Measurements from ENCODE around the gene RBM22.

Gene RBM22

DNA sequence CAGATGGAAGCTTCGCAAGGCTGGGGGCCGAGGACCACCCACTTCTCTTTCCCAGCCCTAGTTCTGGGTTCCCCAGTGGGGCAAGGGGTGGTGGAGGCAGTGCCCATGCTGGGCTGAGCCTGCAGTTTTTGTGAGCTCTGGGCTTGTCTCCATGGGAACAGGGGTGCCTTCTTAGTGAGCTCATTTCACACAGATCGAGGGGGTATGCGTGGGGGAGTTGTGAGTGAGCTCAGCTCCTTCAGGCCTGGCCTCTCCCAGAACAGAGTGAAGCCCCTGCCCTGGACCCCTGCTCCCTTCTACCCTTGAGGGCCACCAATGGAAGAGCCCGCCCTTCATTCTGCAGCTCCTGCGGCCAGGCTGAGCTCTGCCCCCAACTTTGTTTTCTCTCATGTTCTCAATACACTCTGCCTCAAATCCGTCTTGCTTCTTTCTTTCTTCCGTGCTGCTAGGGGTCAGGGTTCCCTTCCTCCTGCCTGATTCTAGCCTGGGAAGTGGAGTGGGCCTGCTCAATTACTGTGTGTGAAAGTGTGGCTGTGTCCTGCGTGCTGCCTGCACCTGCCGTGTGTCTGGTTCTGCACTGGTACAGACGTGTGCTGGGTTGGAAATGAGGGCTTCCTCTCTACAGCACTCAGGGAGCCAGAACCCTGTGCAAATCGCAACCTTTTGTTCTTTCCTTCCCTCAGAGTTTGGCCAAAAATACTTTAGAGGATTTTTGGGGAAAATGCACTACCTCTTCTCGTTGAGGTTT lies 48.8 kb downstream of the RBM22 start:
- no peak for DNase-seq

DNA sequence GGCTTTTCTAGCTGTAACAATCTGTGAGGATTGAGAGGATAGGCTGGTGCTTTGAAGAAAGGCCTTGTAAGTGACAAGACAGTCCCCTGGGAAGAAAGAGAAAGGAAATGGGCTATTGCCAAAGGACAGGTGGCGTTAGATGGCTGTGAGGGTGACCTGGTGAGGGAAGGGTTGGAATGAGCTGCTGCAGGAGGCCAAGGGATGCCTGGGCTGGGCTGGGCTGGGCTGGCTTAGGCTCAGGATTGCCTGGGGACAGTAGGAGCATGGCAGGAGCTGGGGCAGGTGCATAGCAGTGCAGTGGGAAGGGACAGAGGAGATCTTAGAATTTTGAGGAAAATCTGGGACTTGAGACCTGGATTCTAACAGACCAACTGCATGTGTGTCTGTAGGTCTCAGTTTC lies 49.5 kb downstream of the RBM22 start:
- no peak for DNase-seq

DNA sequence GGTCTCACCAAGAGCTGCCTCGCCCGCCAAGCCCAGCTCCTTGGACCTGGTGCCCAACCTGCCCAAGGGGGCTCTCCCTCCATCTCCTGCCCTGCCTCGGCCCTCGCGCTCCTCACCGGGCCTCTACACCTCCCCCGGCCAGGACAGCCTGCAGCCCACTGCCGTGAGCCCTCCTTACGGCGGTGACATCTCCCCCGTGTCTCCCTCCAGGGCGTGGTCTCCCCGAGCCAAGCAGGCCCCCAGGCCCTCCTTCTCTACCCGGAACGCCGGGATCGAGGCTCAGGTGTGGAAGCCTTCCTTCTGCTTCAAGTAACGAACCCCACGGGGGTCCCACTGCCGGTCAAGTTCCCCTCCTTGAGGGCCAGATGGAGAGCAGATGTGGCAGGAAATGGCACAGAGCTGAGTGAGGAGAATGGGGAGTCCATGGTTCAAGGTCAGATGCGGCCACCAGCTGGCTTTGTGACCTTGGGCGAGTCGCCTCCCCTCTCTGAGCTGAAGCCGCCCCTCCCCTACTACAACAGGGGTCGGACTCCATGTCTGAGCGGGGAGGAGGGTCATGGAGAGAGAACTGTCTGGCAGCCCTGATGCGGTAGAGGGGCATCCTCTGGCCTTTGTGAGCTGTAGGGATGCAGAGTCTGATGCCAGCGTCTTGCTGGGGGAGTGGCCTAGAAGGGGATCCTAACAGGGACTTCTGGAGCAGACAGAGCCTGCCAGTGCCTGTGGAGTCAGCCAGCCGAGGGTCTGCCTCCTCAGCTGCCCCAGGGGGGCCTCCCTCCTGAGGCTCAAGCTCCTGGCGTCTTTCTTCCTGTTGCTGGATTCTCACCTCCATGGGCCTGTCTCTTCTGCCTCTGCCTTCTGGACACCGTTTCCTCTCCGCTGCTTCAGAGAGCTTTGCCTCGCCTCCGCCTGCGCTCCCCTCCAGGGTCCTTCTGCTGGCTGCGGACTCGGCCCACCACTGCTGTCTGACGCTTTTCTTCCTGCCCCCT lies 50.5 kb downstream of the RBM22 start:
- no peak for DNase-seq

DNA sequence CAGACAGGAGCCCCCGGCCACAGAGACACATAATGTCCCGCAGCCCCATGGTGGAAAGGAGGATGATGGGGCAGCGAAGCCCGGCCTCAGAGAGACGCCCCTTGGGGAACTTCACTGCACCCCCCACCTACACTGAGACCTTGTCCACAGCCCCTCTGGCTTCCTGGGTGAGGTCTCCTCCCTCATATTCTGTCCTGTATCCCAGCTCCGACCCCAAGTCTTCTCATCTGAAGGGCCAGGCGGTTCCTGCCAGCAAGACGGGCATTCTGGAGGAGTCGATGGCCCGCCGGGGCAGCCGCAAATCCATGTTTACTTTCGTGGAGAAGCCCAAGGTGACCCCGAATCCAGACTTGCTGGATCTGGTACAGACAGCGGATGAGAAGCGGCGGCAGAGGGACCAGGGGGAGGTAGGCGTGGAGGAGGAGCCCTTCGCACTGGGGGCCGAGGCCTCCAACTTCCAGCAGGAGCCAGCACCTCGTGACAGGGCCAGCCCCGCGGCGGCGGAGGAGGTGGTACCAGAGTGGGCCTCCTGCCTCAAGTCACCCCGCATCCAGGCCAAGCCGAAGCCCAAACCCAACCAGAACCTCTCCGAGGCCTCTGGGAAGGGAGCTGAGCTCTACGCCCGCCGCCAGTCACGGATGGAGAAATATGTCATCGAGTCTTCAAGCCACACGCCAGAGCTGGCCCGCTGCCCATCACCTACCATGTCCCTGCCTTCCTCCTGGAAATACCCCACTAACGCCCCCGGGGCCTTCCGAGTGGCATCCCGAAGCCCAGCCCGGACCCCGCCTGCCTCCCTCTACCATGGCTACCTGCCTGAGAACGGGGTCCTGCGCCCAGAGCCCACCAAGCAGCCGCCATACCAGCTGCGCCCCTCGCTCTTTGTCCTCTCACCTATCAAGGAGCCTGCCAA lies 51.5 kb downstream of the RBM22 start:
- DNase-seq, result no peak

DNA sequence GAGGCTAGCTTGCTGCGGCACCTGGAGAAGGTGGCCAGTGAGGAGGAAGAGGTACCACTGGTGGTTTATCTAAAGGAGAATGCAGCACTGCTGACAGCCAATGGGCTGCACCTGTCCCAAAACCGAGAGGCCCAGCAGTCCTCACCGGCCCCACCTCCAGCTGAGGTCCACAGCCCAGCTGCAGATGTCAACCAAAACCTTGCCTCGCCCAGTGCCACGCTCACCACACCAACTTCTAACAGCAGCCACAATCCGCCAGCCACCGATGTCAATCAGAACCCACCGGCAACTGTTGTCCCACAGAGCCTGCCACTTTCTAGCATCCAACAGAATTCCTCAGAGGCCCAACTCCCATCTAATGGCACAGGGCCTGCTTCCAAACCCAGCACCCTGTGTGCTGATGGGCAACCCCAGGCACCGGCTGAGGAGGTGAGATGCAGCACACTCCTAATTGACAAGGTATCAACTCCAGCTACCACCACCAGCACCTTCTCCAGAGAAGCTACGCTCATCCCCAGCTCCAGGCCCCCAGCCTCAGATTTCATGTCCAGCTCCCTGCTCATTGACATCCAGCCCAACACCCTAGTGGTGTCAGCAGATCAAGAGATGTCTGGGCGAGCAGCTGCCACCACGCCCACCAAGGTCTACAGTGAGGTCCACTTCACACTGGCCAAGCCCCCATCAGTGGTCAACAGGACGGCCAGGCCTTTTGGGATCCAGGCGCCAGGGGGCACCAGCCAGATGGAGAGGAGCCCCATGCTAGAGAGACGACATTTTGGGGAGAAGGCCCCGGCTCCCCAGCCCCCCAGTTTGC lies 52.4 kb downstream of the RBM22 start:
- DNase-seq, result no peak

DNA sequence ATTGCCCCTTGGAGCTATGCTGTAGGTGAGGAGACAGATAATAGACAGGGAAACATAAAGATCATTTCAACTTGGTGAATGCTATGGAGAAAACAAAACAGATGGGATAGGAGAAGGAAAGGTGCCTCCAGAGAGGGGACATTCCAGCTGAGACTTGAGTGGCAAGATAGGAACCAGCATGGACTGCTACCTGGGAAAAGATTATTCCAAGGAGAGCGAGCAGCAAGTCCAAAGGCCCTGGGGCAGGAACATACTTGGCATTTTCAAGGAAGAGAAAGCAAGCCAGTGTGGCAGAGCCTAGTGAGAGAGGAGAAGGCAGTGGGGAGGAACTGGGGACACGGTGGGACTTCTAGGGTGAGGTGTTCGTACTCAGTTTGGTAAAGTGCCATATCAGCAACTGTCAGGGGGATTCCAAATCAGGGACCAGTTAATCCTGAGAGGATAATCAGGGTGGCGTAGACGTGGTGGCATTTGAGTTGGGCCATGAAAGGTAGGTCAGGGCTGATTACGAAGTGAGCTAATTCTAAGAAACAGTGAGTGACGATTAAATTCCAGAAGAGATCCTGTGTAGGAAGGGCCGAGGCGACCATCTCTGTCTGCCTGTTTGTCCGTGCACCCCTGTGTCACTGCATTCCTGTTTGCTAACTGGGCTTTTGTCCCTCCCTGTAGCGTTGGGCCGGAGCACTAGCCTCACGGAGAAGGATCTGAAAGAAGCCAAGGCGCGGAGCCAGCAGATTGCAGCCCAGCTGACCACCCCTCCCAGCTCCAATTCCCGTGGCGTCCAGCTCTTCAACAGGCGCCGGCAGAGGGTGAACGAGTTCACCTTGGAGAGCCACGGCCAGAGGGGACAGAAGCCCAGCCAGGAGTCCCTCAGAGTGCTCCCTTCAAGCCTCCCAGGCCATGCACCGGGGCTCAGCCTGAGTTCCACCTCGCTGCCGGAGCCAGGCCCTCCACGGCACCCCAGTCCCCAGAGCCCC lies 53.3 kb downstream of the RBM22 start:
- DNase-seq, result no peak

DNA sequence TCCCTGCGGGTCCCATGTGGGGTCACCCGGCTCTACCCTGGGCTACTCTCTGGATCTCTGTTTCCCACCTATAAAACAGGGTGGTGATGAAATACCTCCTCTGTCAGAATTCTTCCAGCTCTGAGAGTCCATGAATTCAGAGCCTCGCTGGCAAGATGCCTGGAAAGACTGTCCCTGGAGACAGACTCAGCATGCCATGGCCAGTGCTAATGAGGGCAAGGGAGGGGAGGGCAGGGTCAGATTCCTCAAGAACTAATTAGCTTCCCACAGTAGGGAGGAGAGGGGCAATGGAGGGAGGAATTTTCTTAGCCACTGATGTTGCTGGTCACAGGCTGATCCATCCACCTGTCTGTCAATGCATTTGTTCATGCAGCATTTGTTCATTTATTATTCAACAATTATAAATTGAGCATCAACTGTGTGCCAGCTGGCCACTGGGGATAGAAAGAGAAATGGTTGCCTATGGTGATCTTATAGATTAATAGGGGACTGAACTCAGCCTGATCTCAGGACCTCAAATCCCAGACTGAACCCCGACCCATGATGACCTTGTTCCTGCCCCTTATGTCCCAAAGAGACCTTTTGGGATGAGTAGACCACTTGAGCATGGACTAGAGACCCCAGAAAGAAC lies 55.7 kb downstream of the RBM22 start:
- DNase-seq, result no peak

DNA sequence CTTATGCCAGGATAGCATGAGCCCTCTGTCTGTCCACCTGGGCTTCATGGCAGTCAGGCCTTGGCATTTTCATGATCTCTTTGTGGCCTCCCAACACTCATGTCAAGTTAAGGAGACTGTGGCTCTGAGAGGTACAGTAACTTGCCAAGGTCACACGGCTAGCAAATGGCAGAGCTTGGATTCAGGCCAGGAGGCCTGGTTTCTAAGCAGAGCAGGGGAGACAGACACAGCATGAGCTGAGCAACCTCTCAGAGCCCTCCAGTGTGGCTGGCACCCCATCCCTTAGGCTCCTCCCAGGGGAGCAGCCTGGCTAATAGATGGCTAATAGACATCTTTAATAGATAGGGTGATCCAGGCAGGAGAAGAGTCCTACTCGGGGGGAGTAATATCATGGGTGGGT lies 56.3 kb downstream of the RBM22 start:
- no peak for DNase-seq

DNA sequence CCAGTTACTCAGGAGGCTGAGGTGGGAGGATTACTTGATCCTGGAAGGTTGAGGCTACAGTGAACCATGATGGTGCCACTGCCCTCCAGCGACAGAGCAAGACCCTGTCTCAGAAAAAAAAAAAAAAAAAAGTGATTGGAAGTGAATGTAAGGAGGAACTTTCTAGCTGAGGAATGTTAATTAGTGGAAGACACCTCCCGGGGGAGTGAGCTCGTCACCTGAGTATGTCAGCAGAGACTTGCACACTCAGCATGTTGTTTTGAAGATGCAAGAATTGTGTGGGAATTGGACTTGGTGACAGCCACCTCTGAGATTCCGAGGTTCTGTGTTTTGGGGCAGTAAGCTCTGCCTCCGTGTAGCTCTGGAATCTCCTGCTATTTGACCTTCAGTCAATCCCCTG lies 56.8 kb downstream of the RBM22 start:
- DNase-seq, result no peak

DNA sequence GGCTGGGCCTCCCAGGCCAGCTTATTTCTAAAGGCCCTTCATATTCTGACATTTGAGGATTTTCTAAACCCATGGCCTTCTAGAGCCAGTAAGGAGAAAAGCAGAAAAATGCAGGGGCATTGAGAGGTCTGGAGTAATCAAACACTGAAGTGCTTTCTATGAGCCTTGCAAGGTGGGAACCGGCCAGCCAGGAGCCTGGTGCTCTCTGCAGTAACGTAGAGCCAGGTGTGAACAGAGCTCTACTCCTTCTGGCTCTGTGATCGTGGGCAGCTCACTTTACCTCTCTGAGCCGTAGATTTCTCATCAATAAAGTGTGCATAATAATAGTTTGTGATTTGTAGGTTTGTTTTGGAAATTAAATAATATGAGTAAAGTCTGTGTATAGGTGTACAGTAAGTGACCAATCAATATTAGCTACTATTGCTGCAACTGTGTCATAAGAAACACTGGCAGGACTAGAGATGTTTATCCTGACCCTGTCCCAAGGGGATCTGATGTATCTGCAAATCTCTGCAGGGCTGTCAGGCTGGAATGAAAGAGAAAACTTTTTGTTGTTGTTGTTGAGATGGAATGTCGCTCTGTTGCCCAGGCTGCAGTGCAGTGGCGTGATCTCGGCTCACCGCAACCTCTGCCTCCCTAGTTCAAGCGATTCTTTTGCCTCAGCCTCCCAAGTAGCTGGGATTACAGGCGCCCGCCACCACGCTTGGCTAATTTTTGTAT lies 57.7 kb downstream of the RBM22 start:
- DNase-seq, result no peak

DNA sequence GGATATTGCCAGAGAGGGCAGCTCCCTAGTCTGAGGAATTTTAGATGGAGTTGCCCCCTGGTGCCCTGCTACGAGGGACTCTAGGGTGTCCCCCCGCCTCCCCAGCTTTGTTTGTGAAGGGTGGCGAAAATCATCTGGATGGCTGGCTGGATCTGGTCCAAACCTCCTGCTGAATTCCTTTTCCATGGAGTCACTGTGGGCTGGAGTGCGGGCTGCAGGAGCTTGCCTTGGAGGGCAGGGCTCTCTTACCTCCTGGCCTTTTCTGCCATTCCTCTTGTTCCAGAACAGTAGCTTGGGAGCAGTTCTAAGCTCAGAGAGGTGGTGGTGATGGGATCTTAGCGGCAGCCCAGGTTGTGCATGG lies 58.3 kb downstream of the RBM22 start:
- DNase-seq, result no peak

DNA sequence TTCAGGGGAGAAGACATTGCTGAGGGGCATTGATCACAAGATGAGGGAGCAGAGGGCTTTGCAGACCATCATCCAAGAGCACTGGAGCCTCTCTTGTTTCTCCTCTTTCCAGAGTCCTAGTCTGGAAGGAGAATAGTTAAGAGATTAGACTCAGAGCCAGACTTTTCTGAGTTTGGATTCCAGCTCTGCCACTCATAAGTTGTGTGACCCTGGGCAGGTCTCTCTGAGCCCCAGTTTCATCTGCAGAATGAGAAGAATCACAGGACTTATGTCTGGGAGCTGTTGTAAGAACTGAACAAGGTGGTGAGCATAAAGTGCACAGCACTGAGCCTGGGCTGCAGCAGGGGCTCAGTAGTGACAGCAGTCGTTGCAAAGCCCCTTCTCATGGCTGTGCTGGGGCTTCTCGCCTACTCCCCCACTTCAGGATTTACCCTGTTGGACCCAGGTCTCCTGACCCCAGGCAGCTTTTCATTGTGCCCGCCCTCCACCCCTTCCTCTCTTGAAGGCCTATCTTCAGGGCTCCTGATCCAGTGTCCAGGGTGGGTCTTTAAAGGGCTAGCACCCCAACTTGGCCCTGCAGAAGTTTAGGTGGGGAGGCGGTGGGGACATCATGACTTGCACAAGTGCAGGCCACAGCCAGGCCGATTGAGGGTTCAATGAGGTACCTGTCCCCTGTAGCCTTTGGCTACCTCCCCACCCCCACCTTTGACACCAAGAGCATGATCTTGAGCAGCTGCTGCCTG lies 58.9 kb downstream of the RBM22 start:
- DNase-seq, result no peak

DNA sequence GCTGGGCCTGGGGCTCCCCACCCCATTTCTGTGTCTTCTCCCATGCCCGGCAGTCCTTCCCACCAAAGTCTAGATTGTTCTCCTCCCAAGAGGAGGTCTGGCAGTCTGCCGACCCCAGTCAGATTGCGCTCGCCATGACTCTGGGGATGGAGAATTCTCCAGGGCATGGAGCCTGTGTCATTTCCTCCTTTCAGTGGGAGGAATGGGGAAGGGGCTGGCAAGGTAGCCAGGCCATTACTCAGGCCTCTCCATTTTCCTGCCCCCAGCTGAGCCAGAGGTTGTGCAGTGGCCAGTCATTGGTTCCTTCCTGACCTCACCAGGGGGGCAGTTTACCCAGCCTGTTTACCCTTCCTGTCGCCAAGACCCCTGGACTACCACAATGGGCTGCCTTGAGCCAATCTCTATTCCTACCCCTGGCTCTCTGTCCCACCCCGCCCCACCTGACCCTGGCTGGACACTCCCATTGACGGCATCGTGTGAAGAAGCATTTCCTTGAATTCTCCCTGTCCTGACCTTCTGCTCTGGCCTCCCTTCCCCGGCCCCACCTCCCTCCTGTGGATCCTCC lies 59.8 kb downstream of the RBM22 start:
- no peak for DNase-seq

All from CD4-positive, alpha-beta T cell treated with Interleukin-1 beta for 1 hour (primary cell).